IPS DF 4.7 (cell line): ENCODE results near the gene ZBTB16.

Source experiments
- DNase-seq: peaks from one replicate; pipeline ENCODE4 v3.0.0-alpha.2; 2013; ENCODE audit warnings: low spot score; ENCODE audit errors: extremely low read depth

ZBTB16 gene

GRCh38 chr11:114298710-114299109 lies 239.2 kb downstream of the ZBTB16 start:
- no peak for DNase-seq
